Measurements from ENCODE around the gene FCSK. TPM values are rescaled to one million over a fixed set of nuclear protein-coding genes. Genes with fewer than 3 reads are reported as not detected.

Gene FCSK
- total RNA-seq, 4 donors from 2014 or later, result 6.9 to 21.8 (median 12.4) TPM

GRCh38 chr16:70460737-70461261, 6.4 kb downstream of the FCSK start:
- Histone ChIP-seq H3K4me1 (peaks cover 0 to 20% (median 4%) of the 10 kb centered on the region in 3 donors), H3K36me3 (peaks cover 0 to 43% of the 10 kb centered on the region in 2 donors), H3K4me3 (no peak overlapping the region), H3K27me3 (no peaks in the 10 kb centered on the region), H3K27ac (no peak overlapping the region), H3K9me3 (no peaks in the 10 kb centered on the region)
- 40 to 47% methylated on average over 3 to 5 of the region's 8 CpGs for WGBS, 2 donors (ENCODE audit: low coverage in 1 of 2)
- ATAC-seq, result no peak
- no peak for TF ChIP-seq CTCF (IDR thresholded peaks at IDR 0.05)
- no peak for TF ChIP-seq EP300 (IDR thresholded peaks at IDR 0.05)
- TF ChIP-seq POLR2AphosphoS5 (IDR thresholded peaks at IDR 0.05), result no peak
- TF ChIP-seq POLR2A (IDR thresholded peaks at IDR 0.05), result no peak

- Histone ChIP-seq H3K36me3 (peaks cover 0 to 66% of the 10 kb centered on the region in 2 donors), H3K27ac (no peak overlapping the region), H3K27me3 (no peaks in the 10 kb centered on the region), H3K4me3 (no peak overlapping the region), H3K9me3 (no peaks in the 10 kb centered on the region), H3K4me1 (peaks cover 0 to 11% (median 0%) of the 10 kb centered on the region in 3 donors)
- TF ChIP-seq EP300 (IDR thresholded peaks at IDR 0.05) (no peak), POLR2A (IDR thresholded peaks at IDR 0.05) (no peak), CTCF (IDR thresholded peaks at IDR 0.05) (no peak), POLR2AphosphoS5 (IDR thresholded peaks at IDR 0.05) (no peak)
- no peak for ATAC-seq
- 100% methylated on average over 1 to 2 of the region's 2 CpGs for WGBS, 2 donors (ENCODE audit: low coverage in 1 of 2)
Observed at GRCh38 chr16:70463235-70463634, 8.8 kb downstream of the FCSK start.

GRCh38 chr16:70465999-70466804, 11.8 kb downstream of the FCSK start:
- Histone ChIP-seq H3K9me3 (no peaks in the 10 kb centered on the region), H3K4me3 (no peak overlapping the region), H3K4me1 (peaks cover 0 to 4% (median 0%) of the 10 kb centered on the region in 3 donors), H3K36me3 (peaks cover 0 to 92% of the 10 kb centered on the region in 2 donors), H3K27ac (no peak overlapping the region), H3K27me3 (no peaks in the 10 kb centered on the region)
- TF ChIP-seq EP300 (IDR thresholded peaks at IDR 0.05) (no peak), CTCF (IDR thresholded peaks at IDR 0.05) (no peak), POLR2AphosphoS5 (IDR thresholded peaks at IDR 0.05) (no peak), POLR2A (IDR thresholded peaks at IDR 0.05) (no peak)
- WGBS, 2 donors (ENCODE audit: low coverage in 1 of 2), result 80 to 100% methylated on average over 2 to 9 of the region's 13 CpGs
- ATAC-seq, result no peak

GRCh38 chr16:70466805-70467076, 12.3 kb downstream of the FCSK start:
- WGBS, 2 donors (ENCODE audit: low coverage in 1 of 2), result no CpG with 5 or more reads among the region's 7 CpGs
- ATAC-seq, result no peak
- Histone ChIP-seq H3K27me3 (no peaks in the 10 kb centered on the region), H3K4me1 (no peaks in the 10 kb centered on the region), H3K4me3 (no peak overlapping the region), H3K9me3 (no peaks in the 10 kb centered on the region), H3K36me3 (peaks cover 0 to 93% of the 10 kb centered on the region in 2 donors), H3K27ac (no peak overlapping the region)
- TF ChIP-seq EP300 (IDR thresholded peaks at IDR 0.05) (no peak), POLR2A (IDR thresholded peaks at IDR 0.05) (no peak), CTCF (IDR thresholded peaks at IDR 0.05) (no peak), POLR2AphosphoS5 (IDR thresholded peaks at IDR 0.05) (no peak)

- Histone ChIP-seq H3K27me3 (no peaks in the 10 kb centered on the region), H3K9me3 (no peaks in the 10 kb centered on the region), H3K4me1 (no peaks in the 10 kb centered on the region), H3K27ac (no peak overlapping the region), H3K36me3 (peaks cover 0 to 92% of the 10 kb centered on the region in 2 donors), H3K4me3 (no peak overlapping the region)
- WGBS, 2 donors (ENCODE audit: low coverage in 1 of 2), result no CpG with 5 or more reads among the region's 11 CpGs
- no peak for TF ChIP-seq POLR2A (IDR thresholded peaks at IDR 0.05)
- no peak for TF ChIP-seq CTCF (IDR thresholded peaks at IDR 0.05)
- TF ChIP-seq POLR2AphosphoS5 (IDR thresholded peaks at IDR 0.05), result no peak
- no peak for TF ChIP-seq EP300 (IDR thresholded peaks at IDR 0.05)
- ATAC-seq, result no peak
Observed at GRCh38 chr16:70467113-70467512, 12.7 kb downstream of the FCSK start.
